H9 (cell line): ENCODE results near the gene PRPF8. TPM values are rescaled to one million over a fixed set of nuclear protein-coding genes. Genes with fewer than 3 reads are reported as not detected.

ENCODE experiments used
- DNase-seq: peaks from one replicate; pipeline ENCODE4 v3.0.0-alpha.2; 2017
- H2AFZ ChIP-seq: one replicate; pipeline ENCODE4 v1.6.1; 2013; ENCODE audit warnings: mild to moderate bottlenecking, low read length, control low read depth, moderate library complexity
- H2AK5ac ChIP-seq: 2 replicates; pipeline ENCODE4 v1.6.1; 2013; ENCODE audit warnings: low read length, control low read depth, mixed read lengths; ENCODE audit not compliant: insufficient read length
- H2BK120ac ChIP-seq: one replicate; pipeline ENCODE4 v1.6.1; 2013; ENCODE audit warnings: low read depth, mild to moderate bottlenecking, low read length, control low read depth, inconsistent platforms; ENCODE audit not compliant: poor library complexity, severe bottlenecking
- H2BK12ac ChIP-seq: 2 replicates; pipeline ENCODE4 v1.6.1; 2013; ENCODE audit warnings: low read length, control low read depth, mixed read lengths, low read depth; ENCODE audit not compliant: insufficient read length
- H2BK15ac ChIP-seq: 2 replicates; pipeline ENCODE4 v1.6.1; 2013; ENCODE audit warnings: low read depth, low read length, control low read depth
- H2BK20ac ChIP-seq: one replicate; pipeline ENCODE4 v1.6.1; 2013; ENCODE audit warnings: low read depth, mild to moderate bottlenecking, low read length, control low read depth, inconsistent platforms; ENCODE audit not compliant: poor library complexity, severe bottlenecking
- H2BK5ac ChIP-seq: 2 replicates; pipeline ENCODE4 v1.6.1; 2013; ENCODE audit warnings: low read length, control low read depth, mixed read lengths; ENCODE audit not compliant: insufficient read length
- H3K14ac ChIP-seq: 2 replicates; pipeline ENCODE4 v1.6.1; 2013; ENCODE audit warnings: low read length, control low read depth; ENCODE audit not compliant: insufficient read depth
- H3K18ac ChIP-seq: 2 replicates; pipeline ENCODE4 v1.6.1; 2013; ENCODE audit warnings: low read depth, mild to moderate bottlenecking, mixed read lengths, low read length, control low read depth; ENCODE audit not compliant: insufficient read length
- H3K23ac ChIP-seq: 2 replicates; pipeline ENCODE4 v1.6.1; 2013; ENCODE audit warnings: low read length, control low read depth, mixed read lengths, low read depth; ENCODE audit not compliant: insufficient read length
- H3K23me2 ChIP-seq: 2 replicates; pipeline ENCODE4 v1.6.1; 2013; ENCODE audit warnings: low read depth, mild to moderate bottlenecking, mixed read lengths, low read length, control low read depth; ENCODE audit not compliant: insufficient read length, poor library complexity, severe bottlenecking
- H3K27ac ChIP-seq: 2 replicates; pipeline ENCODE4 v1.5.1; 2013; ENCODE audit warnings: low read length, control low read depth, mixed read lengths, low read depth; ENCODE audit not compliant: insufficient read length
- H3K27me3 ChIP-seq: 2 replicates; pipeline ENCODE4 v1.6.1; 2013; ENCODE audit warnings: low read length, control low read depth, inconsistent platforms; ENCODE audit not compliant: insufficient read depth
- H3K4ac ChIP-seq: 2 replicates; pipeline ENCODE4 v1.6.1; 2013; ENCODE audit warnings: low read depth, mild to moderate bottlenecking, control low read depth, inconsistent platforms, low read length, moderate library complexity
- H3K4me1 ChIP-seq: 2 replicates; pipeline ENCODE4 v1.6.1; 2013; ENCODE audit warnings: low read length, control low read depth, inconsistent platforms; ENCODE audit not compliant: insufficient read depth
- H3K4me2 ChIP-seq: 2 replicates; pipeline ENCODE4 v1.6.1; 2013; ENCODE audit warnings: low read length, control low read depth, mixed read lengths; ENCODE audit not compliant: insufficient read length, insufficient read depth
- H3K56ac ChIP-seq: 2 replicates; pipeline ENCODE4 v1.6.1; 2013; ENCODE audit warnings: low read depth, mild to moderate bottlenecking, mixed read lengths, low read length, control low read depth; ENCODE audit not compliant: insufficient read length
- H3K79me1 ChIP-seq: 2 replicates; pipeline ENCODE4 v1.6.1; 2013; ENCODE audit warnings: low read depth, mild to moderate bottlenecking, moderate library complexity, low read length, control low read depth, inconsistent platforms; ENCODE audit not compliant: insufficient read depth, poor library complexity, severe bottlenecking
- H3K79me2 ChIP-seq: 2 replicates; pipeline ENCODE4 v1.6.1; 2013; ENCODE audit warnings: low read length, control low read depth, inconsistent platforms; ENCODE audit not compliant: insufficient read depth
- H3K9ac ChIP-seq: 2 replicates; pipeline ENCODE4 v1.6.1; 2013; ENCODE audit warnings: low read length, control low read depth, mixed read lengths; ENCODE audit not compliant: insufficient read length; ENCODE audit errors: extremely low read depth
- H3K9me3 ChIP-seq: one replicate; pipeline ENCODE4 v1.6.1; 2013; ENCODE audit warnings: low read depth, low read length, inconsistent platforms; ENCODE audit not compliant: control insufficient read depth
- H3T11ph ChIP-seq: one replicate; pipeline ENCODE4 v1.6.1; 2013; ENCODE audit warnings: mild to moderate bottlenecking, low read length, control low read depth, inconsistent platforms
- H4K20me1 ChIP-seq: one replicate; pipeline ENCODE4 v1.6.1; 2013; ENCODE audit not compliant: control insufficient read depth, insufficient read length, insufficient read depth
- H4K5ac ChIP-seq: 2 replicates; pipeline ENCODE4 v1.6.1; 2013; ENCODE audit warnings: low read depth, mild to moderate bottlenecking, mixed read lengths, low read length, control low read depth; ENCODE audit not compliant: insufficient read length
- H4K8ac ChIP-seq: replicated peaks from 2 replicates; pipeline ENCODE4 v1.6.1; 2013; ENCODE audit warnings: low read length, control low read depth, mixed read lengths, low read depth; ENCODE audit not compliant: insufficient read length
- H4K91ac ChIP-seq: 2 replicates; pipeline ENCODE4 v1.6.1; 2013; ENCODE audit warnings: low read depth, mild to moderate bottlenecking, moderate library complexity, mixed read lengths, low read length, control low read depth; ENCODE audit not compliant: insufficient read length
- H3K27ac Mint-ChIP-seq, 3 experiments: 2 replicates in 2 of 3; 3 replicates in 1 of 3; pipeline ENCODE4 v1.8.0; 2020 to 2021; ENCODE audit warnings: mixed read lengths in 3 of 3, mild to moderate bottlenecking in 1 of 3, moderate library complexity in 1 of 3
- H3K27me3 Mint-ChIP-seq: 2 replicates; pipeline ENCODE4 v1.8.0; 2021; ENCODE audit warnings: low read depth, mild to moderate bottlenecking, moderate library complexity, mixed read lengths
- H3K36me3 Mint-ChIP-seq, 3 experiments: 2 replicates in 2 of 3; 3 replicates in 1 of 3; pipeline ENCODE4 v1.8.0; 2020 to 2021; ENCODE audit warnings: low read depth in 3 of 3, mixed read lengths in 3 of 3; ENCODE audit not compliant: insufficient read depth in 1 of 3
- H3K4me1 Mint-ChIP-seq, 2 experiments: 2 replicates each; pipeline ENCODE4 v1.8.0; 2020; ENCODE audit warnings: mixed read lengths in 2 of 2
- H3K4me3 Mint-ChIP-seq, 2 experiments: 2 replicates in 1 of 2; 3 replicates in 1 of 2; pipeline ENCODE4 v1.8.0; 2020 to 2021; ENCODE audit warnings: mild to moderate bottlenecking in 2 of 2, mixed read lengths in 2 of 2, moderate library complexity in 1 of 2
- H3K9me3 Mint-ChIP-seq, 2 experiments: 2 replicates in 1 of 2; 3 replicates in 1 of 2; pipeline ENCODE4 v1.8.0; 2020; ENCODE audit warnings: mild to moderate bottlenecking in 2 of 2, mixed read lengths in 2 of 2, moderate library complexity in 1 of 2
- CTCF ChIP-seq: fragments of 200-600 bp; sonication (generic); conservative IDR thresholded peaks from 3 replicates; pipeline ENCODE4 v1.8.0; 2021; ENCODE audit warnings: antibody characterized with exemption, mild to moderate bottlenecking
- WGBS: extraction: QIAGEN DNeasy Blood & Tissue Kit; methylation state at CpG from one replicate; pipeline ENCODE4 v1.1.7; 2013; ENCODE audit warnings: missing lambda C conversion rate, low lambda C conversion rate, mixed read lengths; ENCODE audit not compliant: insufficient read length; ENCODE audit errors: extremely low coverage; 5-methylcytosine and 5-hydroxymethylcytosine counted together
- total RNA-seq: library from RNA; stranded (reverse); gene quantifications from 2 replicates; pipeline ENCODE4 v1.2.1, GENCODE V29; 2021

Gene PRPF8
- total RNA-seq, 1 experiment from 2014 or later: 408 TPM

- Mint-ChIP-seq H3K36me3 (peaks cover 40 to 45% (median 43%) of the 10 kb centered on the region in 3 experiments; a peak in 6 of 7 replicates), H3K27ac (peak within 1 kb of the TSS in 1 of 3 experiments; percentile 28; a peak in 1 of 7 replicates), H3K4me1 (peaks cover 22 to 26% of the 10 kb centered on the region in 2 experiments), H3K4me3 (peak within 1 kb of the TSS; percentile 62 to 80), H3K27me3 (no peaks in the 10 kb centered on the region; the same call in 1 of the 2 replicates), H3K9me3 (no peaks in the 10 kb centered on the region)
- H2BK15ac ChIP-seq: no peak within 1 kb of the TSS
- no peak within 1 kb of the TSS for H3K27ac ChIP-seq
- H4K20me1 ChIP-seq: no peaks in the 10 kb centered on the region
- no peaks in the 10 kb centered on the region for H3K27me3 ChIP-seq
- no peak within 1 kb of the TSS; the same call in 1 of the 2 replicates for H3K14ac ChIP-seq
- H4K8ac ChIP-seq: no peak within 1 kb of the TSS
- no peak for TF ChIP-seq CTCF
- peak; percentile 85 for DNase-seq
- no peak within 1 kb of the TSS for H3T11ph ChIP-seq
- no peak within 1 kb of the TSS for H4K91ac ChIP-seq
- H3K23ac ChIP-seq: no peak within 1 kb of the TSS
- peak within 1 kb of the TSS; percentile 2 for H3K9ac ChIP-seq
- H2BK20ac ChIP-seq: no peak within 1 kb of the TSS
- H3K4ac ChIP-seq: no peak within 1 kb of the TSS
- H4K5ac ChIP-seq: no peak within 1 kb of the TSS
- H2BK120ac ChIP-seq: no peak within 1 kb of the TSS
- no peak within 1 kb of the TSS for H2AFZ ChIP-seq
- peak within 1 kb of the TSS; percentile 59 for H3K4me2 ChIP-seq
- no peaks in the 10 kb centered on the region for H3K9me3 ChIP-seq
- no peak within 1 kb of the TSS for H3K56ac ChIP-seq
- H3K79me1 ChIP-seq: no peaks in the 10 kb centered on the region
- peaks cover 8% of the 10 kb centered on the region for H3K23me2 ChIP-seq
- H2AK5ac ChIP-seq: no peak within 1 kb of the TSS
- no peak within 1 kb of the TSS for H2BK5ac ChIP-seq
- peaks cover 3% of the 10 kb centered on the region; the same call in 1 of the 2 replicates for H3K4me1 ChIP-seq
- H3K18ac ChIP-seq: no peak within 1 kb of the TSS
- WGBS: no CpG with 5 or more reads among the region's 23 CpGs
- no peaks in the 10 kb centered on the region for H3K79me2 ChIP-seq
- no peak within 1 kb of the TSS for H2BK12ac ChIP-seq
These were observed 34.7 kb downstream of the PRPF8 start, which contains the start of gene RILP for GRCh38 chr17:1649844-1650501. TSS of gene RILP (minus strand) at chr17:1649866. CDS start at chr17:1649804, 62 bp downstream.
